Fibroblast of mammary gland (primary cell): ENCODE results near the gene DYNC2I2.

Source experiments
- DNase-seq: peaks from one replicate; pipeline ENCODE4 v3.0.0-alpha.2; 2010; ENCODE audit warnings: low read depth
- H3K4me3 ChIP-seq: 2 replicates; pipeline ENCODE4 v1.5.1; 2011; ENCODE audit warnings: low read depth, mild to moderate bottlenecking, low read length, moderate library complexity; ENCODE audit not compliant: control insufficient read depth
- TF ChIP-seq, protein P1 (sequence below): conservative IDR thresholded peaks from 2 replicates; pipeline ENCODE4 v1.5.1; 2011; ENCODE audit warnings: low read depth, low read length, inconsistent platforms; ENCODE audit not compliant: control insufficient read depth, insufficient read depth

Gene DYNC2I2

DNA sequence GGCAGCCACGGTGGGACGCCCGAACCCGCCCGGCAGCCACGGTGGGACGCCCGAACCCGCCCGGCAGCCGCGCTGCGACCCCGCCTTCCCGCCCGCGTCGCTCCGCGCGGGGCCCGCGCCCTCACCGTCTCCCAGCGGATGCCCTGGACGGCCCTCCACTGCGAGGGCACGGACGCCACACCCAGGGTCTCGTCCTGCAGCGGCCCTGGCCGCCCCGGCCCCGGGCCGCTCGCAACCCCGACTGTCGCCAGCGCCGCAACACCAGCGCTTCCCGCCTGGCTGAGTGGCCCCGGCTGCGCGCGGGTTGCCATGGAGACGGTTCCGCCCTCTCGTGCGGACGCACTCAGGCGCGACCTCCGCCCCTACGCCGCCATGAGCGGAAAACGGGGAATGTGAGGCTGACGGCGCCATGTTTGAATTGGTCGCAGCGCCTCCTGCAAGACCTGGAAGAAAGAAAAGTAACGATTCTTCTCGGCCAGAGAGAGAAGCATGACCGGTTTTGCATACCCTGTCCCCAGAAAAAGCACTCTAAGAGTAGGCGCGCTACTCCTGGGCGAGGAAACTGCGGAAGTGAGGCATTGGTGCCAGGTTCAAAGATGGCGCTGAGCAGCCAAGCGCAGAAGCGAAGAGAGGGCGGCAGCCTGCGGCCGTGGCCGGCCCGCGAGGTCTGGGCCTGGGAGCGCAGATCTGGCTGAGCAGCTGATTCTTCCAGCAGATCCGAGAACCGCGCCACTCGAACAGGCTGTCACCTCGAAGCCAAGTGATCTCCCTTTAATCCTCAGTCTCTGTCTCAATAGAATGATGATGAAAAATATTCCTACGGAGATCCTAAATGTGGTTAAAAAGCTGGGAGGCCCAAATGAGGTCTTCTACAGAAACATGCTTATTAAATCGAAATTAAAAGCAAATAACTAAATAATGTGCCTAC is at the start of gene DYNC2I2:
Gene DYNC2I2 (minus strand): TSS at position 432 of the 928 bp plus-strand sequence. CDS start 121 bp downstream, at position 311.
- peak within 1 kb of the TSS; percentile 69 for H3K4me3 ChIP-seq
- TF ChIP-seq, protein P1, sequence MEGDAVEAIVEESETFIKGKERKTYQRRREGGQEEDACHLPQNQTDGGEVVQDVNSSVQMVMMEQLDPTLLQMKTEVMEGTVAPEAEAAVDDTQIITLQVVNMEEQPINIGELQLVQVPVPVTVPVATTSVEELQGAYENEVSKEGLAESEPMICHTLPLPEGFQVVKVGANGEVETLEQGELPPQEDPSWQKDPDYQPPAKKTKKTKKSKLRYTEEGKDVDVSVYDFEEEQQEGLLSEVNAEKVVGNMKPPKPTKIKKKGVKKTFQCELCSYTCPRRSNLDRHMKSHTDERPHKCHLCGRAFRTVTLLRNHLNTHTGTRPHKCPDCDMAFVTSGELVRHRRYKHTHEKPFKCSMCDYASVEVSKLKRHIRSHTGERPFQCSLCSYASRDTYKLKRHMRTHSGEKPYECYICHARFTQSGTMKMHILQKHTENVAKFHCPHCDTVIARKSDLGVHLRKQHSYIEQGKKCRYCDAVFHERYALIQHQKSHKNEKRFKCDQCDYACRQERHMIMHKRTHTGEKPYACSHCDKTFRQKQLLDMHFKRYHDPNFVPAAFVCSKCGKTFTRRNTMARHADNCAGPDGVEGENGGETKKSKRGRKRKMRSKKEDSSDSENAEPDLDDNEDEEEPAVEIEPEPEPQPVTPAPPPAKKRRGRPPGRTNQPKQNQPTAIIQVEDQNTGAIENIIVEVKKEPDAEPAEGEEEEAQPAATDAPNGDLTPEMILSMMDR, result no peak
- DNase-seq, result peak; percentile 88

DNA sequence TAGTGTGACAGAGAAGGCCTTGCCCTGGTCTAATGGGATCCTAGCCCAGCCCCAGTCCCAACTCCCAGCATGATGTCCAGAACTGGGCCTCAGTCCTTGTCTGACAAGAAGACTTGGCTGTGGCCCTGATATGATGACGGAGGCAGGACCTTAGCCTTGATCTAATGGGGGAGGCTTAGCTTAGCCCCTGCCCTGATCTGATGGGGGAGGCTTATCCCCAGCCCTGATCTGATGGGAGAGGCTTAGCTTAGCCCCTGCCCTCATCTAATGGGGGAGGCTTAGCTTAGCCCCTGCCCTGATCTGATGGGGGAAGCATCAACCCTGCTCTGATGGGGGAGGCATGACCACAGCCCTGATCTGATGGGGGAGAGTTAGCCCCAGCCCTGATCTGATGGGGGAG is 49.4 kb upstream of the DYNC2I2 start:
- H3K4me3 ChIP-seq, result no peak overlapping the region

DNA sequence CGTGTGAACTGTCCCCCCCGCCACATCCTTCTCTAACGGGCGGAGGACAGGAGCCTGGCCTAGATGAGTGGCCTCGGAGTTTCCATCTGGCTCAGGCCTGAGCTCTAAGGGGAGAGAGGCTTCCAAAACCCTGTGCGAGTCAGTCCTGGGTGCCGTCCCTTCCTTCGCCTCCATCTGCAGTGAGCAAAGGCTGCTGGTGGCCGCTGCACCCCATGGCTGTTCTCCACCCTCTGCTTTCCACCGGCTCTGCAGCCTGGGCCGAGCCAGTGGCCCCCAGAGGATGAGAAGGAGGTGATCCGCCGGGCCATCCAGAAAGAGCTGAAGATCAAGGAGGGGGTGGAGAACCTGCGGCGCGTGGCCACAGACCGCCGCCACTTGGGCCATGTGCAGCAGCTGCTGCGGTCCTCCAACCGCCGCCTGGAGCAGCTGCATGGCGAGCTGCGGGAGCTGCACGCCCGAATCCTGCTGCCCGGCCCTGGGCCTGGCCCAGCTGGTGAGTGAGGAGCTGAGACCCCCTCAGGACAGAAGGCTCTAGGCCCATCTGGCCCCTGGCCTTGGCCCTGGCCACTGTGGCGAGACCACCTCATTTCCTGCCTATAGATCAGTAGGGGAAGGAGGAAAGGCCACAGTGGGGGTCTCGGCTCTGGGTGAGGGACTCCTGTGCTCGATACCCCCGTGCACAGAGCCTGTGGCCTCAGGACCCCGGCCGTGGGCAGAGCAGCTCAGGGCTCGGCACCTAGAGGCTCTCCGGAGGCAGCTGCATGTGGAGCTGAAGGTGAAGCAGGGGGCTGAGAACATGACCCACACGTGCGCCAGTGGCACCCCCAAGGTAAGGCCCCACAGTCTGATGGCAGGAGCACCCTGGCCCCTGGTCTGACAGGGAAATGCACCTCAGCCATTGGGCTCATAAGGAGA is 48.7 kb upstream of the DYNC2I2 start:
- no peak overlapping the region for H3K4me3 ChIP-seq
- no peak for DNase-seq
- TF ChIP-seq, protein P1, result no peak

More for the DNA sequence above, 49.4 kb upstream of the DYNC2I2 start:
- DNase-seq, result no peak
- TF ChIP-seq, protein P1, result no peak

DNA sequence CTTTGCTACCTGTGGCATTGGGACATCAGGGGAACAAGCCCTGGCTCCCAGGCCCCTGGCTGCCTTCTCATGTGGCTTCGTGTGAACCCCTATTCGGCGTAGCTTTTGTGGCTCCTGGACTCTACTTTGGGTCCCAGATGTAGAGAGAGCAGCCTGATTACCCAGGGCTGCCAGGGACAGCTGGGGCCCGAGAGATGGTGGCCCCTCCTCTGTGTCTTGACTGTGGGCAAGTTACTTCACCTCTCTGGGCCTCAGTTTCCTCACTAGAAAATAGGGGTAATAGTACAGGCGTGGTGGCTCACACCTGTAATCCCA is 47.7 kb upstream of the DYNC2I2 start:
- no peak for DNase-seq
- TF ChIP-seq, protein P1, result no peak
- no peak overlapping the region for H3K4me3 ChIP-seq

DNA sequence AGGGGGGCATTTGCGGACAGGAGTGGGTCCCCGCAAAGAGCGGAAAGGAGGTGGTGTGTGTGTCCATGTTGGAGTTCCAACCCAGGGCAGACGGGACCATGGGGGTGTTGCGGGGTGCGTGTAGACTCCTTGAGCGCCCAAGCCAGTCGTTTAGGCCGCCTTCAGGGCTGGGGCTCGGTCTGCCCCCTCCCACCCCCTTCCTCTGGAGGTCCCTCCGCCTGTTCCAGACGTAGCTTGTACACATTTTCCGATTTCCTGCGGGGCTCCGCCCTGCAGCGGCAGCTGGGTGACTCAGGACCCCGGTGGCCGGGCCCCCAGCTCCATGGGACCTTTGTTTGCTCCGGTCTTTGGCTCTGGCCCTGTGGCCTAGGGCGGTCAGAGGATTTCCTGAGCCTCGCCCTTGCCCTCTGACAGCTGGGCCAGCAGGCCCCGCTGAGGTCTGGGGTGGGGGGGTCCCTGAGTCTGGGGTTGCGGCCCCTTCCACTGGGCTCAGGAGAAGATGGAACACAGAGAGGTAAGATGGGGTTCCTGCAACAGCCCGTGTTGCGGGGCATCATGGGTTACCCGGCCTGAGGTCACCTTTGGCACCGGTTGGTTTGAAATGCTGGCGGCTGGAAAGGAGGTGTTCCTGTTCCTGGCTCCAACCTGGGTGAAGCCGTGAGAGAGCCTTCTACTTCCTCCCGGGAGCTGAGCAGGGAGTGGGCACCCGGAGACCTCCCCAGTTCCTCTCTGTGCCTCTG is 47.1 kb upstream of the DYNC2I2 start:
- peak overlapping the region; percentile 56 for H3K4me3 ChIP-seq
- TF ChIP-seq, protein P1, result no peak
- DNase-seq, result no peak

DNA sequence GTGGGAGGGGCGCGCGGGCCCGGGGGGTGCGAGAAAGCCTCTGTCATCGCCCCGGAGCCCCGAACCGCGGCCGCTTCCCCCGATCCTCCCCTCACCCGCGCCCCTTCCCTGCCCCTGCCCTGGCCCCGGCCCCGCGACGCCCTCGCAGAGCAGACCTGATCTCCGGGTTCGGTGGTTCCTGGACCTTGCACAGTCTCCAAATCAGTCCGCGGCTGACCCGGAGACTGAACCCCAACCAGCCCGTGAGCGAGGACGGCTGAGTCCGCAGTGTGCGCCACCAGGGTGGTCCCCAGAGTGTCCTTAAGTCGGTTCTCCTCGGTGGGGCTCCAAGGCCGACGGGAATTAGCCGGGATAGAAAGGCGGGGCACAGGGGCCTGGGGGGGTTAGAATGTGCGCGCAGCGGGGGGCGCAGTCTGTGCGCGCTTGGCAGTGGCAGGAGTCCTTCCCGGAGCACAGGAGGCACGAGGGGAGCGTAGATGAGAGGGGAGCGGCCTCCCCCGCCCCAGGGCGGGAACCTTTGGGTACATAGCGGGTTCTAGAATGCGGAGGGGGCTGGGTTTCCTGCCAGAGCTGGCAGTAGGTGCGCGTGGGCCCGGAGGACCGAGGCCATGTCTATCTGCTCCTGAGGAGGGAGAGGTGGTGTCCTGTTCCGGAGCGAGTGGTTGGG is 46.4 kb upstream of the DYNC2I2 start:
- peak overlapping the region; percentile 56 for H3K4me3 ChIP-seq
- TF ChIP-seq, protein P1, result no peak
- no peak for DNase-seq
